Posterior cingulate gyrus (tissue), 11 donors: Measurements from ENCODE around the gene TRPM3.

Experiments
- DNase-seq, 10 donors: peaks; one replicate each; pipeline versions ENCODE4 v3.0.0 to v3.0.0-alpha.2; 2020 to 2021; ENCODE audit warnings: mixed read lengths in 3 of 10
- intact Hi-C: fragments of 100-400 bp; cut with DNase I; formaldehyde crosslinking; loops from one replicate; pipeline ENCODE4 v1.15.1; 2023

TRPM3 gene

GRCh38 chr9:70574151-70574837 is 547.1 kb downstream of the TRPM3 start:
- no peak for DNase-seq
- intact Hi-C loops, result no loop called here

- DNase-seq, result no peak
- intact Hi-C loops, result no loop called here
Observed at GRCh38 chr9:70573308-70573707, 548.1 kb downstream of the TRPM3 start.

- DNase-seq, result no peak
- intact Hi-C loops, result no loop called here
Observed at GRCh38 chr9:70571258-70571657, 550.2 kb downstream of the TRPM3 start.

- no peak for DNase-seq
- intact Hi-C loops, result no loop called here
Observed at GRCh38 chr9:70569791-70570190, 551.6 kb downstream of the TRPM3 start.

GRCh38 chr9:70569070-70569772 is 552.2 kb downstream of the TRPM3 start:
- intact Hi-C loops, result no loop called here
- no peak for DNase-seq

- intact Hi-C loops, result no loop called here
- no peak for DNase-seq
Observed at GRCh38 chr9:70567511-70567910, 553.9 kb downstream of the TRPM3 start.

GRCh38 chr9:70566751-70567150 is 554.7 kb downstream of the TRPM3 start:
- DNase-seq, result no peak
- intact Hi-C loops, result no loop called here

GRCh38 chr9:70566066-70566465 is 555.4 kb downstream of the TRPM3 start:
- no peak for DNase-seq
- intact Hi-C loops, result no loop called here

- DNase-seq, result no peak
Observed at GRCh38 chr9:70564468-70565335, 556.7 kb downstream of the TRPM3 start.

GRCh38 chr9:70563431-70564204 is 557.8 kb downstream of the TRPM3 start:
- DNase-seq, result no peak
- intact Hi-C loops, result no loop called here

More at GRCh38 chr9:70564468-70565335, 556.7 kb downstream of the TRPM3 start:
- intact Hi-C loops, result no loop called here

- no peak for DNase-seq
- intact Hi-C loops, result no loop called here
Observed at GRCh38 chr9:70563010-70563409, 558.4 kb downstream of the TRPM3 start.

- intact Hi-C loops, result no loop called here
- no peak for DNase-seq
Observed at GRCh38 chr9:70561786-70562395, 559.5 kb downstream of the TRPM3 start.

- intact Hi-C loops, result no loop called here
Observed at GRCh38 chr9:70561111-70561510, 560.3 kb downstream of the TRPM3 start.

GRCh38 chr9:70559102-70559501 is 562.3 kb downstream of the TRPM3 start:
- DNase-seq, result no peak
- intact Hi-C loops, result loop anchor here (10.0 kb wide), 1 partner anchor 54 kb away; no protein-coding TSS in a partner anchor

More at GRCh38 chr9:70561111-70561510, 560.3 kb downstream of the TRPM3 start:
- DNase-seq, result no peak

- DNase-seq, result no peak
- intact Hi-C loops, result loop anchor here (10.0 kb wide), 1 partner anchor 53 kb away; no protein-coding TSS in a partner anchor
Observed at GRCh38 chr9:70557661-70558369, 563.6 kb downstream of the TRPM3 start.

- intact Hi-C loops, result loop anchor here (10.0 kb wide), 1 partner anchor 52 kb away; no protein-coding TSS in a partner anchor
- no peak for DNase-seq
Observed at GRCh38 chr9:70556771-70557170, 564.6 kb downstream of the TRPM3 start.

GRCh38 chr9:70554881-70555280 is 566.5 kb downstream of the TRPM3 start:
- intact Hi-C loops, result loop anchor here (10.0 kb wide), 1 partner anchor 50 kb away; no protein-coding TSS in a partner anchor
- no peak for DNase-seq

- intact Hi-C loops, result loop anchor here (10.0 kb wide), 1 partner anchor 49 kb away; no protein-coding TSS in a partner anchor
- peak in 2 of 10 donors; percentile 16 to 69 for DNase-seq
Observed at GRCh38 chr9:70553707-70554673, 567.4 kb downstream of the TRPM3 start.
